Activated naive CD4-positive, alpha-beta T cell treated with anti-CD3 and anti-CD28 coated beads, Interleukin-2, amount 50 U/mL, for 24 hours (primary cell): ENCODE data around the gene LAS1L.
A peak's percentile ranks its signal among the peaks of the same experiment; 100 is the strongest.
"Not testable (repeated sequence)": the region's sequence is repeated elsewhere in the genome, so short reads cannot be mapped to it uniquely, and the experiment has no call there.

Source experiments
- H3K27ac Mint-ChIP-seq: one replicate; pipeline ENCODE4 v1.8.0; 2021; ENCODE audit warnings: mild to moderate bottlenecking, mixed read lengths
- H3K27me3 Mint-ChIP-seq: one replicate; pipeline ENCODE4 v1.8.0; 2021; ENCODE audit warnings: mixed read lengths
- H3K36me3 Mint-ChIP-seq: one replicate; pipeline ENCODE4 v1.8.0; 2021; ENCODE audit warnings: mixed read lengths
- H3K4me1 Mint-ChIP-seq: one replicate; pipeline ENCODE4 v1.8.0; 2021; ENCODE audit warnings: mixed read lengths
- H3K4me3 Mint-ChIP-seq: one replicate; pipeline ENCODE4 v1.8.0; 2021; ENCODE audit warnings: mild to moderate bottlenecking, mixed read lengths
- H3K9me3 Mint-ChIP-seq: one replicate; pipeline ENCODE4 v1.8.0; 2021; ENCODE audit warnings: mixed read lengths

The LAS1L gene

GRCh38 chrX:65534450-65535292 is at the start of gene LAS1L:
Gene LAS1L, minus strand, starts transcription at chrX:65534787. Its CDS starts 72 bp downstream, at chrX:65534715.
- peak within 1 kb of the TSS; percentile 100 for H3K27ac Mint-ChIP-seq
- H3K9me3 Mint-ChIP-seq = no peaks in the 10 kb centered on the region
- H3K27me3 Mint-ChIP-seq = no peaks in the 10 kb centered on the region
- peak within 1 kb of the TSS; percentile 99 for H3K4me3 Mint-ChIP-seq
- H3K36me3 Mint-ChIP-seq = peaks cover 9% of the 10 kb centered on the region
- peaks cover 12% of the 10 kb centered on the region for H3K4me1 Mint-ChIP-seq

- H3K9me3 Mint-ChIP-seq = no peaks in the 10 kb centered on the region
- H3K27ac Mint-ChIP-seq = no peak overlapping the region
- no peak overlapping the region for H3K4me3 Mint-ChIP-seq
- no peaks in the 10 kb centered on the region for H3K27me3 Mint-ChIP-seq
- no peaks in the 10 kb centered on the region for H3K36me3 Mint-ChIP-seq
- H3K4me1 Mint-ChIP-seq = peaks cover 6% of the 10 kb centered on the region
Observed at GRCh38 chrX:65582450-65583082, 48.0 kb upstream of the LAS1L start.

GRCh38 chrX:65581661-65582339 is 47.2 kb upstream of the LAS1L start:
- Mint-ChIP-seq H3K9me3 (no peaks in the 10 kb centered on the region), H3K36me3 (no peaks in the 10 kb centered on the region), H3K4me3 (no peak overlapping the region), H3K27me3 (no peaks in the 10 kb centered on the region), H3K4me1 (peaks cover 6% of the 10 kb centered on the region), H3K27ac (no peak overlapping the region)

- Mint-ChIP-seq H3K4me3 (no peak overlapping the region), H3K27ac (no peak overlapping the region), H3K36me3 (no peaks in the 10 kb centered on the region), H3K9me3 (no peaks in the 10 kb centered on the region), H3K27me3 (no peaks in the 10 kb centered on the region), H3K4me1 (peaks cover 6% of the 10 kb centered on the region)
Observed at GRCh38 chrX:65578346-65578745, 43.8 kb upstream of the LAS1L start.

GRCh38 chrX:65576160-65576559 is 41.6 kb upstream of the LAS1L start:
- H3K27ac Mint-ChIP-seq = no peak overlapping the region
- H3K9me3 Mint-ChIP-seq = no peaks in the 10 kb centered on the region
- H3K36me3 Mint-ChIP-seq = no peaks in the 10 kb centered on the region
- no peaks in the 10 kb centered on the region for H3K27me3 Mint-ChIP-seq
- no peaks in the 10 kb centered on the region for H3K4me1 Mint-ChIP-seq
- no peak overlapping the region for H3K4me3 Mint-ChIP-seq

- Mint-ChIP-seq H3K36me3 (no peaks in the 10 kb centered on the region), H3K27me3 (no peaks in the 10 kb centered on the region), H3K4me1 (no peaks in the 10 kb centered on the region), H3K4me3 (no peak overlapping the region), H3K9me3 (no peaks in the 10 kb centered on the region), H3K27ac (no peak overlapping the region)
Observed at GRCh38 chrX:65575022-65575421, 40.4 kb upstream of the LAS1L start.

- H3K9me3 Mint-ChIP-seq = no peaks in the 10 kb centered on the region
- H3K36me3 Mint-ChIP-seq = no peaks in the 10 kb centered on the region
- no peak overlapping the region for H3K27ac Mint-ChIP-seq
- H3K4me3 Mint-ChIP-seq = no peak overlapping the region
- no peaks in the 10 kb centered on the region for H3K4me1 Mint-ChIP-seq
- no peaks in the 10 kb centered on the region for H3K27me3 Mint-ChIP-seq
Observed at GRCh38 chrX:65574356-65574755, 39.8 kb upstream of the LAS1L start.

GRCh38 chrX:65572971-65573370 is 38.4 kb upstream of the LAS1L start:
- no peak overlapping the region for H3K27ac Mint-ChIP-seq
- H3K9me3 Mint-ChIP-seq = no peaks in the 10 kb centered on the region
- no peaks in the 10 kb centered on the region for H3K36me3 Mint-ChIP-seq
- H3K4me1 Mint-ChIP-seq = no peaks in the 10 kb centered on the region
- H3K4me3 Mint-ChIP-seq = no peak overlapping the region
- no peaks in the 10 kb centered on the region for H3K27me3 Mint-ChIP-seq

GRCh38 chrX:65562850-65563249 is 28.3 kb upstream of the LAS1L start:
- not testable (repeated sequence) for H3K27me3 Mint-ChIP-seq, H3K4me3 Mint-ChIP-seq, H3K27ac Mint-ChIP-seq, H3K36me3 Mint-ChIP-seq, H3K4me1 Mint-ChIP-seq, H3K9me3 Mint-ChIP-seq

- no peaks in the 10 kb centered on the region for H3K9me3 Mint-ChIP-seq
- H3K27ac Mint-ChIP-seq = no peak overlapping the region
- no peaks in the 10 kb centered on the region for H3K27me3 Mint-ChIP-seq
- H3K4me1 Mint-ChIP-seq = no peaks in the 10 kb centered on the region
- no peaks in the 10 kb centered on the region for H3K36me3 Mint-ChIP-seq
- H3K4me3 Mint-ChIP-seq = no peak overlapping the region
Observed at GRCh38 chrX:65551489-65552339, 17.1 kb upstream of the LAS1L start.

- H3K4me1 Mint-ChIP-seq = no peaks in the 10 kb centered on the region
- H3K27ac Mint-ChIP-seq = no peak overlapping the region
- no peaks in the 10 kb centered on the region for H3K9me3 Mint-ChIP-seq
- H3K4me3 Mint-ChIP-seq = no peak overlapping the region
- H3K36me3 Mint-ChIP-seq = no peaks in the 10 kb centered on the region
- no peaks in the 10 kb centered on the region for H3K27me3 Mint-ChIP-seq
Observed at GRCh38 chrX:65551086-65551485, 16.5 kb upstream of the LAS1L start.

GRCh38 chrX:65545456-65545855 is 10.9 kb upstream of the LAS1L start:
- H3K27ac Mint-ChIP-seq = no peak overlapping the region
- no peak overlapping the region for H3K4me3 Mint-ChIP-seq
- no peaks in the 10 kb centered on the region for H3K36me3 Mint-ChIP-seq
- no peaks in the 10 kb centered on the region for H3K27me3 Mint-ChIP-seq
- H3K9me3 Mint-ChIP-seq = no peaks in the 10 kb centered on the region
- H3K4me1 Mint-ChIP-seq = no peaks in the 10 kb centered on the region

GRCh38 chrX:65537229-65537628 is 2.6 kb upstream of the LAS1L start:
- Mint-ChIP-seq H3K9me3 (no peaks in the 10 kb centered on the region), H3K4me3 (no peak overlapping the region), H3K27ac (no peak overlapping the region), H3K27me3 (no peaks in the 10 kb centered on the region), H3K4me1 (peaks cover 8% of the 10 kb centered on the region), H3K36me3 (peaks cover 7% of the 10 kb centered on the region)

- H3K4me3 Mint-ChIP-seq = no peak overlapping the region
- no peak overlapping the region for H3K27ac Mint-ChIP-seq
- peaks cover 12% of the 10 kb centered on the region for H3K4me1 Mint-ChIP-seq
Observed at GRCh38 chrX:65536291-65536690, 1.7 kb upstream of the LAS1L start.

GRCh38 chrX:65532016-65532415 is 2.6 kb downstream of the LAS1L start:
- no peak overlapping the region for H3K27ac Mint-ChIP-seq
- no peaks in the 10 kb centered on the region for H3K27me3 Mint-ChIP-seq
- H3K4me3 Mint-ChIP-seq = no peak overlapping the region
- no peaks in the 10 kb centered on the region for H3K9me3 Mint-ChIP-seq
- peaks cover 9% of the 10 kb centered on the region for H3K36me3 Mint-ChIP-seq
- peaks cover 21% of the 10 kb centered on the region for H3K4me1 Mint-ChIP-seq

More at GRCh38 chrX:65536291-65536690, 1.7 kb upstream of the LAS1L start:
- H3K36me3 Mint-ChIP-seq = peaks cover 7% of the 10 kb centered on the region
- no peaks in the 10 kb centered on the region for H3K27me3 Mint-ChIP-seq
- H3K9me3 Mint-ChIP-seq = no peaks in the 10 kb centered on the region
